ENCODE measurements around the gene EPRS1. TPM values are rescaled to one million over a fixed set of nuclear protein-coding genes. Genes with fewer than 3 reads are reported as not detected.

The EPRS1 gene
- total RNA-seq, 6 experiments from 2014 or later = 30.2 to 45.1 (median 36.8) TPM

- no peaks in the 10 kb centered on the region for H3K4me1 ChIP-seq
- intact Hi-C loops (cut with DNase I) = no loop called here
- H3K9me3 ChIP-seq = no peaks in the 10 kb centered on the region
- no peaks in the 10 kb centered on the region for H3K27me3 ChIP-seq
- 82% methylated on average over 4 of the region's 4 CpGs for WGBS (ENCODE audit: insufficient coverage, low coverage, low lambda C conversion rate, missing lambda C conversion rate)
- H3K36me3 ChIP-seq = peaks cover 5 to 80% (median 21%) of the 10 kb centered on the region in 4 donors
- TF ChIP-seq POLR2A (IDR thresholded peaks at IDR 0.05) = no peak
- no peak for TF ChIP-seq CTCF (IDR thresholded peaks at IDR 0.05)
- ATAC-seq (no peak), DNase-seq (no peak)
- no peak overlapping the region for H3K27ac ChIP-seq
- H3K4me3 ChIP-seq = no peak overlapping the region
Observed at GRCh38 chr1:220028346-220028895, 17.9 kb downstream of the EPRS1 start.

GRCh38 chr1:220019071-220019470, 27.2 kb downstream of the EPRS1 start:
- TF ChIP-seq POLR2A (IDR thresholded peaks at IDR 0.05) = no peak
- no peak for TF ChIP-seq CTCF (IDR thresholded peaks at IDR 0.05)

GRCh38 chr1:220013497-220013896, 32.8 kb downstream of the EPRS1 start:
- intact Hi-C loops (cut with DNase I) = no loop called here
- Histone ChIP-seq H3K27ac (no peak overlapping the region), H3K36me3 (peaks cover 0 to 38% (median 8%) of the 10 kb centered on the region in 4 donors), H3K4me1 (no peaks in the 10 kb centered on the region), H3K9me3 (no peaks in the 10 kb centered on the region), H3K4me3 (no peak overlapping the region), H3K27me3 (no peaks in the 10 kb centered on the region)
- no peak for DNase-seq
- ATAC-seq = no peak
- 74% methylated on average over 3 of the region's 3 CpGs for WGBS (ENCODE audit: insufficient coverage, low coverage, low lambda C conversion rate, missing lambda C conversion rate)
- TF ChIP-seq POLR2A (IDR thresholded peaks at IDR 0.05) (no peak), CTCF (IDR thresholded peaks at IDR 0.05) (no peak)

More at GRCh38 chr1:220019071-220019470, 27.2 kb downstream of the EPRS1 start:
- Histone ChIP-seq H3K9me3 (no peaks in the 10 kb centered on the region), H3K27me3 (no peaks in the 10 kb centered on the region), H3K36me3 (peaks cover 0 to 64% (median 14%) of the 10 kb centered on the region in 4 donors), H3K4me3 (no peak overlapping the region), H3K27ac (no peak overlapping the region), H3K4me1 (no peaks in the 10 kb centered on the region)
- DNase-seq = no peak
- intact Hi-C loops (cut with DNase I) = no loop called here
- ATAC-seq = no peak

- DNase-seq (no peak), ATAC-seq (no peak)
- H3K9me3 ChIP-seq = no peaks in the 10 kb centered on the region
- no peaks in the 10 kb centered on the region for H3K27me3 ChIP-seq
- intact Hi-C loops (cut with DNase I) = no loop called here
- H3K36me3 ChIP-seq = peaks cover 0 to 26% (median 6%) of the 10 kb centered on the region in 4 donors
- H3K27ac ChIP-seq = no peak overlapping the region
- peaks cover 0 to 2% (median 0%) of the 10 kb centered on the region in 4 donors for H3K4me1 ChIP-seq
- H3K4me3 ChIP-seq = no peak overlapping the region
- WGBS (ENCODE audit: insufficient coverage, low coverage, low lambda C conversion rate, missing lambda C conversion rate) = 41% methylated on average over 3 of the region's 3 CpGs
- no peak for TF ChIP-seq POLR2A (IDR thresholded peaks at IDR 0.05)
- peak in 1 of 4 donors; percentile 9 for TF ChIP-seq CTCF (IDR thresholded peaks at IDR 0.05)
Observed at GRCh38 chr1:220012259-220012658, 34.0 kb downstream of the EPRS1 start.

GRCh38 chr1:220011620-220012019, 34.7 kb downstream of the EPRS1 start:
- H3K36me3 ChIP-seq = peaks cover 0 to 21% (median 6%) of the 10 kb centered on the region in 4 donors

More at GRCh38 chr1:220011620-220012019, 34.7 kb downstream of the EPRS1 start:
- TF ChIP-seq CTCF (IDR thresholded peaks at IDR 0.05) = no peak
- TF ChIP-seq POLR2A (IDR thresholded peaks at IDR 0.05) = no peak
- Histone ChIP-seq H3K4me3 (no peak overlapping the region), H3K9me3 (no peaks in the 10 kb centered on the region), H3K4me1 (peaks cover 0 to 8% (median 0%) of the 10 kb centered on the region in 4 donors), H3K27ac (no peak overlapping the region), H3K27me3 (no peaks in the 10 kb centered on the region)
- ATAC-seq = no peak
- intact Hi-C loops (cut with DNase I) = no loop called here
- DNase-seq = no peak

Data from right lobe of liver (tissue), 6 donors.